Stimulated activated CD4-positive, alpha-beta T cell treated with anti-CD3 and anti-CD28 coated beads, TNF-alpha, amount 100 ng/mL, for 1 hour (primary cell): ENCODE measurements around the gene TRIM24.
"Not testable (repeated sequence)": the region's sequence is repeated elsewhere in the genome, so short reads cannot be mapped to it uniquely, and the experiment has no call there.

ENCODE experiments used
- DNase-seq, 3 donors: peaks; one replicate each; pipeline ENCODE4 v3.0.0-alpha.2; 2020; ENCODE audit warnings: low read depth in 3 of 3, low spot score in 1 of 3

The TRIM24 gene

DNA sequence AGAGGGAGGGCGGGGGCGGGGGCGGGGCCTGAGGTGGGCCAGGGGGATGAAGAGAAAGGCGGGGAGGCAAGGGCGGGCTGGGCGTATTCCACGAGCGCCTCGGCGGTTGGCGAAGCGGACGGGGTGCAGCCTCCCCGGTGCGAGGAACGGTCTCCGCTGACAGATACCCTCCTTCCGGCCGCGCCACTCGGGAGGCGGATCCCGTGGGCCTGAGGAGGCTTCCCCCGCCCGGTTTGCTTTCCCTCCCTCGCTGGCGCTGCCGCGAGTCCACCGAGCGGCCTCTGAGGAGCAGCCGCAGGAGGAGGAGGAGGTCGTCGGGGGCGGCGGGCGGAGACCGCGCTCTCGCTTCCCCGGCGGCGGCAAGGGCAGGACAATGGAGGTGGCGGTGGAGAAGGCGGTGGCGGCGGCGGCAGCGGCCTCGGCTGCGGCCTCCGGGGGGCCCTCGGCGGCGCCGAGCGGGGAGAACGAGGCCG lies at the start of gene TRIM24:
Gene TRIM24 (plus strand): TSS at position 84 of the 473 bp plus-strand sequence. CDS start 290 bp downstream, at position 374.
- peak in 1 of 3 donors; percentile 94 for DNase-seq

DNA sequence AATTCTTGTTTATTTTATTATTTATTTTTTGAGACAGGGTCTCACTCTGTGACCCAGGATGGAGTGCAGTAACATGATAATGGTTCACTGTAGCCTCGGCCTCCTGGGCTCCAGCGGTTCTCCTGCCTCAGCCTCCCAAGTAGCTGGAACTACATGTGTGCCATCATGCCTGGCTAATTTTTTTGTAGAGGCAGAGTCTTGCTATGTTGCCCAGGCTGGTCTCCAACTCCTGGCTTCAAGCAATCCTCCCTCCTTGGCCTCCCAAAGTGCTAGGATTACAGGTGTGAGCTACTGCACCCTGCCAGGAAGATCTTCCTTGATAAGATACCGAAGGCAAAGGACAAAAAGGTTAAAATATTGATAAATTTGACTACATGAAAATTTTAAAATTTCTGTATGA lies 48.0 kb upstream of the TRIM24 start:
- DNase-seq: not testable (repeated sequence)

DNA sequence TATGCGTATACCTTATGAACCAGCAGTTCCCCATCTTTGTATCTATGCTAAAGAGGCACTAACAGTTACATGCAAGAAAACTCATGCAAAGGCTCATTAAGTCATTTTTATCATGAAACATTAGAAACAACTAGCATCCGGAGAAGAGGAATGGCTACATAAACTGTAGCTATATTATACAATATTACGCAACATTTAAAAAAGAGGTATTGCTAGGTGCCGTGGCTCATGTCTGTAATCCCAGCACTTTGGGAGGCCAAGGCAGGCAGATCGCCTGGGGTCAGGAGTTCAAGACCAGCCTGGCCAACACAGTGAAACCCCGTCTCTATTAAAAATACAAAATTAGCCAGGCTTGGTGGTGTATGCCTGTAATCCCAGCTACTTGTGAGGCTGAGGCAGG lies 47.1 kb upstream of the TRIM24 start:
- DNase-seq: not testable (repeated sequence)

DNA sequence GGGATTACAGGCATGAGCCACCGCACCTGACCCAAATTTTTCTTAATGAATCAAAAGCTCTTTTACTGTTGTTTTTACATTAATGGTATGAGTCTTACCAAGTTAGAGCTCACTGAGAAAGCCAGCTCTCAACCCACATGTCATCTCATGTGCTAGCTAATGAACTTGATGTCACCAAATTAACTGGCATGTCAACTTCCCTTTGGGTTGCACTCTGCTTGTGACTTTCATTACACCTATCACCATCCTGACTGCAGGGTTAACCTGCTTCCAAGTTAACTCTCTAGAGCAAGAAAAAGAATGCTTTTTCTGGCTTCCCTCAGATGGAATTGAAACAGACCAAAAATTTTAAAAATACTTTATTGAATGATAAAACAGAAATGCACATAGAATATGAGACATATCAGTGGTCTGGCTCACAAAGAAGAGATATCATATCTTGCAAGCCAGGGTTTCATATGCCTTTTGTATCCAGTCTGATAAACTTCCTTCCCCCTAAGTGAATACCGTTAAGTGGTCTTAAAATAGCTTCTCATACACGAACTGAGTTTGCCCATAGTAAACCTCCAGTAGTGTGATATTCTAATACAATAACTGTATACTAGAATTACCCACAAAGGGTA lies 42.9 kb upstream of the TRIM24 start:
- no peak for DNase-seq

DNA sequence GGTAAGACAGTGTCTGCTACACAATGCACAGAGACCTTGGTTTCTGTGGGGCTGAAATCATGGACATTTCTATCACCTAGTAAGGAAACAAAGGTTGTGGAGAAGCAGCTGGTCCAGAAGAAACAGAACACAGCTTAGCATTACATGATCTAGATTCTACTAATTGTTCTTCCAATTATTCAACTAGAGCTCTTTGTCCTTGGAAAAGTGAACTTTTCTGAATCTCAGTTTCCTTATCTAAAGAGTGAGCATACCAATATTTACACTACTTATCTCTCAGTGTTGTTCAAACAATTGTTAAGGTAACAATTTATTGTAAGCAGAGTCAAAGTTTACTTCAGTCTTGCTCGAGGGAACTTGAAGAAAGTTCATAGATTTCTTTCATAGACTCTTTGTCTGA lies 42.3 kb upstream of the TRIM24 start:
- DNase-seq: no peak

DNA sequence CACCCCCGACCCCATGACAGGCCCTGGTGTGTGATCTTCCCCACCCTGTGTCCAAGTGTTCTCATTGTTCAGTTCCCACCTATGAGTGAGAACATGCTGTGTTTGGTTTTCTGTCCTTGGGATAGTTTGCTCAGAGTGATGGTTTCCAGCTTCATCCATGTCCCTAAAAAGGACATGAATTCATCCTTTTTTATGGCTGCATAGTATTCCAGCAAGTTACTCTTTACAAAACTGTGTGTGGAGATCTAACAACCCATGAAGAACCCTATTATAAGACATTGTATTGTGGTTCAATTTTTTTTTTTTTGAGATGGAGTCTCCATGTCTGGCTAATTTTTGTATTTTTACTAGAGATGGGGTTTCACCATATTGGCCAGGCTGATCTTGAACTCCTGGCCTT lies 41.7 kb upstream of the TRIM24 start:
- not testable (repeated sequence) for DNase-seq

DNA sequence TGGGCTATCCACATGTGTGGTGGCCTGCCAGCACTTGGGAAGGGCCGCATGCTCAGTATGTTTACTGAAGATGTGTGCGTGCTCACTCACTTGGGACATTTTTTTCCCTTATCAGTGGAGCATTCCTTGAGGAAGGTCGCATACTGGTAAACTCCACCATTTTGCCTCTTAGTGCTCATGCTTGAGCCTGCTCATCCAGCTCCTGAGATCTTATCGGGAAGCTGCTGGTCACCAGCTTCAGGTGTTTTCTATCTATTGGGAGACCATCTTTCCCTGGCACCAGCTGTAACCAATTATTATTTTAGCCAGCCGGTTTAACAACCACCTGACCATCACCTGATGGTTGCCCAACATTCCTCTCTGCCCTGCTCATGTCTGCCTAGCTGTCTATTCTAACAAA lies 35.0 kb upstream of the TRIM24 start:
- DNase-seq: no peak

DNA sequence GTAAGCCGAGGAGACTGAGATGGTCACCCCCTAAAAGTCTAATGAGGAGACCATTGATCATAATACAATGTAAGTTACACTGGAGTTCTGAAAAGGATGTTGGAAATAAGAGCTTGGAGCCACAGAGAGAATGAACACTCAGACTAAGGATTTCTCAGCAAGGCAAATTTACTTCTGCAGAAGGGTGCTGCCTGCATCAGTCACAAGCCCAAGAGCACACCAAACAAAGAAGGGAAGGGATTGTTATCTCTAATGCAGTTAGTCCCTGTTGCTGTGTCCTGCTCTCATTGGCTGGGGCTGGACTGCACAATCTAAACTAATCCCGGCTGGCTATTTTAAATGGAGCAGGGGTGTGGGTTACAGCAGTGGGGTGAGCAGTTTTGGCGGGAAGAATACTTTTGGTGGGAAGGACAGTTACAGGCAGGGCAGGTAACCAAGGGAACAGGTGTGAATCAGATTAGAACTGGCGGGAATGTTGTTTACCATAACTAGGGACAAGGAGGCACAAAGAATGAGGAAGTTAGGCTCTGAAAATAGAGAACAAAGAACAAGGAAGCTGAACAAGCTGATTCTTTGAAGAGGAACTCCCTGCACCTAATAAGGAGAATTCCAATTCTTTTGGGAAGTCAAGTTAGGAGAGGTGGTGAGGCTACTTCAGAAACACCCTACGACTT lies 30.3 kb upstream of the TRIM24 start:
- DNase-seq: no peak

DNA sequence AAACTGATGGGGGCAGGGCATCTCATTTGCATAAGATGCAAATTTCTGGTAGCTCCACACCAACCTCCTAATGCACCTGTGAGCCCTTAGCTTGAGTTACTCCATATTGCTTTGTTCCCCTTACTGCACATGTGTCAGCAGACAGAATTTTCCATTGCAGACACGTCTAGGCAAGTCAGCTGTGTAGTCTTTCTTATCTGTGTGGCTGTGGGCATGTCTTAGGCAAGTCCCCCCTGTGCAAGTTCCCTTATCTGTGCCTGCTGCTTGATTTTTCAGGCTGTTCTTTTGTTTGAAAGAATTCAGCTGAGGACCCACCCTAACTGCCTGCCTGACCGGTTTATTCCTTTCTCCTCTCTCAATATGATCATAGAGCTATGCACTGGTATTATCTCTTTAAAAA lies 28.5 kb upstream of the TRIM24 start:
- DNase-seq: no peak

DNA sequence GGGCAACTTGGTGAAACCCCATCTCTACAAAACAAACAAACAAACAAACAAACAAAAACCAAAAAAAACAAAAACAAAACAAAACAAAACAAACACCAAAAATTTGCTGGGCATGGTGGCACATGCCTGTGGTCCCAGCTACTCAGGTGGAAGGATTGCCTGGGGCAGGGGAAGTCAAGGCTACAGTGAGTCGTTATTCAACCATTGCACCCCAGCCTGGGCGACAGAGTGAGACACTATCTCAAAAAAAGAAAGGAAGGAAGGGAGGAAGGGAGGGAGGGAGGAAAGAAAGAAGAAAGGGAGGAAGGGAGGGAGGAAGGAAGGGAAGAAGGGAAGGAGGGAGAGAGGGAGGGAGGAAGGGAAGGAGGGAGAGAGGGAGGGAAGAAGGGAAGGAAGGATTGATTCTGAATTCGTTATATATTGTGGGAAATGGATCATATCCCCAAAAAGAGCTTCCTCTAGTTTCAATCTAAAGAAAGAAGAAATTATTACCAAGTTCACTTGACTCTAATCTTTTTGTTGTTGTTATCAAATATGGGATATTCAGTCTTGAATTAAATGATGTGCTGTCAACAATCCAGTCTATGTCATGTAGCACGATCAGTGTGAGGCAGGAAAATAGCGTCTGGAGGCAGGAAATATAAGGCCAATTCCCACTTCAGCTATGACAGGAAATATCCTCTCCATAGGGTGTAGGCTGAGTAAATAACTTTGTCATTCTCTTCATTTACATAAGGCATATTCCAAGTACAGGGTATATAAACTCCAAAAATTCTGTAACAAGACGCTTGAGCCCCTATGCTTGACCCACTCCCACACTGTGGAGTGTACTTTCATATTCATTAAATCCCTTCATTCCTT lies 26.2 kb upstream of the TRIM24 start:
- DNase-seq: no peak

DNA sequence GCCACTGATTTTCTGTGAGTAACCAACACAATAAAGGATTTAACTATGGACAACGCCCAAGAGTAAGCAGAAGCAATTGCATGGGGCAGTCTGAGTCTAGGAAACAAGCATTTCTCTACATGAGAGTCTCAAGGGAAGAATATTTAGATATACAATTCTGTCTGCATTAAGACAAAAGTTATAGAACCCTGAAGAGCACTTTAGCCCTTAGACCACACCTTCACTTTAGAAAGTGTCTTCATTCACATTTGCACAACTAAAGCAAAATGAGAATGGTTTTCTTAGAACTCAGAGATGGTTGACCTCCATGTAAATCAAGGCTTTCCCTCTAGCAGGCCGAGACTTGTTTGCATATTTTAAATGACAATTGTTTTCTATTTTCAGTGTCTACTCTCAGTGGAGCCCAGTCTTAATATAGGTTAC lies 25.5 kb upstream of the TRIM24 start:
- DNase-seq: no peak

DNA sequence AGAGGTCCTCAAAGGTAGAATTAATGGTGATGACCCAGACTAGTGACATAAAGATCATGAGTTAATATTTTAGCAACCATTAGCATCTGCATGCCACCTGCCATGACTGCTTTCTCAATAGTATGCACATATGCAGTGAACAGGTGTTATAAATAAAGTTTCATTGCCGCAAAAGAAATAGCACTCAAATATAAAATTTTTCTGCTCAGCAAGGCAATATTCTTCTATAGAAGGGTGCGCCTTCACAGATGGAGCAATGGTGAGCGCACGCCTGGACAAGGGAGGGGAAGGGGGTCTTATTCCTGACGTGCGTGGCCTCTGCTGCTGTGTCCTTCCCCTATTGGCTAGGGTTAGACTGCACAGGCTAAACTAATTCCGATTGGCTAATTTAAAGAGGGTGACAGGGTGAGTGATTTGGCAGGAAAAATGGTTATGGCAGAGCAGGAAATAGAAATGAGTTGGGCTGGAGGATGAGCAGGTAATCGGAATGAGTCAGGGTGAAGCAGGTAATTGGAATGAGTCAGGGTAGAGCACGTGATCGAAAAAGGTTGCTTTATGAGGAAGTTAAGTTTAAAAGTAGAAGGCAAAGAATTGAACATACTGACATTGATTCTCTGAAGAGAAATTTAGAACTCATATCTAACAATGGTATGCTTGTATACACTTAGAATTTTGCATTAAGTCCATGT lies 24.7 kb upstream of the TRIM24 start:
- no peak for DNase-seq

DNA sequence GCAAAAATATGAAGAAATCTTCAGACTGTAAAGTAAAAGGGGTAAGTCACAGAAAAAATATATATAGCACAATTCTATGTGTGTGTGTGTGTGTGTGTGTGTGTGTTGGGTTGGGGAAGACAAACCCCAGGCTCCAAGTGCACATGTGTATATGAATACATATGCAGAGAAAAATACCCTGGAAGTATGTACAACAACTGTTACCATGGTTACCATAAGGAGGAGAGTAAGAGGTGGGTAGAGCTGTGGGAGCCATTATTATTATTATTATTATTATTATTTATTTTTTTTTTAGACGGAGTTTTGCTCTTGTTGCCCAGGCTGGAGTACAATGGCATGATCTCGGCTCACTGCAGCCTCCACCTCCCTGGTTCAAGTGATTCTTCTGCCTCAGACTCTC lies 23.7 kb upstream of the TRIM24 start:
- DNase-seq: no peak

DNA sequence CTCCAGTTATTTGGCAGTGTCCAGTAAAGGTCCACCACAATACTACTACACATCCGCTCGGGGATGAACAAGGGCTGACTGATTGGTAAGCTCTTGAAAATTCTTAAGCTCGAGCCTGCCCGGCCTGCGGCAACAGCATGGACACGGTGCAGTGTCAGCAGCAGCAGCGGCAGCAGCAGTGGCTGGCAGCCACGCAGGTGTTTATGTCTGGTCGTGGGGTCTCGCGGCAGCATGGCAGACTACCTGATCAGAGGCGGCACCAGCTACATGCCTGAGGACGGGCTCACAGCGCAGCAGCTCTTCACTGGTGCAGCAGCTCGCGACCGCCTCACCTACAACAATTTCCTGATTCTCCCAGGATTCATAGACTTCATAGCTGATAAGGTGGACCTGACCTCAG lies 19.6 kb upstream of the TRIM24 start:
- DNase-seq: no peak

DNA sequence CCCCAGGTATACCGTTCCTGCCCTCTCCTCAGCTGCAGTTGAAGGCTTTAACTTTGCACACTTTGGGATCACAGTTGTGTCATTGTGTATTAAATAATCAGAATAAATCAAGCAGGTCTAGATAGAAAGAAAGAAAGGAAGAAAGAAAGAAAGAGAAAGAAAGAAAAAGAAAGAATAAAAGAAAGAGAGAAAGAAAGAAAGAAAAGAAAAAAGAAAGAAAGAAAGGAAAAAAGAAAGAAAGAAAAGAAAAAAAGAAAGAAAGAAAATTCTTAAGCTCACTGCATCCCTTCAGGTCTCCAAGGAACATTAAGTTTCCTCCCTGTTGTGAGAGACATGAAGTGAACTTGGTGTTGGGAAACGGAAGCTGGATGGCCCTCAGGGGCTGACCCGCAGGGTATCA lies 17.2 kb upstream of the TRIM24 start:
- DNase-seq: no peak

DNA sequence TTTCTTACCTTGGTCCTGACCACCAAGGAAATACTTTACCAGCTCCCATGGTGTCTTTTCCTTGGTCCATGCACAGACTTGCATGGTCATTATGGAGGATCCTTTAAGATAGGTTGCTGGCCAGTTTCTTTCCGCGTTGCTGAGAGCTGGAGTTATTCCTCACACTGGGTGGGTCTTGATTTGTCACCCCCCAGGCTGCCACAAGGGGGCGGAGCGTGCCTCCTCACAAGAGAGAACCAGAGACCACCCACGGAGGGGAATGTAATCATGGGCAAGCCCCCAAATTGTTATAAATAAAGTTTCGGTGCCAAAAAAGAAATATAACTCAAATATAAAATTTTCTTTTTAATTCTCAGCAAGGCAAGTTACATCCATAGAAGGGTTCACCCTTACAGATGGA lies 10.5 kb upstream of the TRIM24 start:
- DNase-seq: peak in 1 of 3 donors; percentile 31

DNA sequence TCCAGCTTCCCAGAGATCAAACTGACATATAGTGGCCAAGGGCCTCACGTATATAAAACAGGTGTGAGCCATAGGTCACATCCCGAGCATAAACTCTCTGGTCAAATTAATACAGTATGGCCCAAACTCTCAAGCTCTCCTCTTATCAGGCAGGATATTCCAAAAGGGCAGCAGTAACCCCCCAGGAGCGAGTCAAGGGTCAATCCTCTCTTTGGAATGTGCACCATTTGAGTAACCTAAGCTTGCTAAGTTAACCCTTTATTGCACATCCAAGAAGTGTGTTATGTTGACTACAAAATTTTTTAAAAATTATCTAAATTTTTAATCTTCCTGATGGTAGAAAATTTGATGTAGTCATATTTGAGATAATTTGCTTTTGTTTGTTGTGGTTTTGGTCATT lies 4.5 kb upstream of the TRIM24 start:
- no peak for DNase-seq

DNA sequence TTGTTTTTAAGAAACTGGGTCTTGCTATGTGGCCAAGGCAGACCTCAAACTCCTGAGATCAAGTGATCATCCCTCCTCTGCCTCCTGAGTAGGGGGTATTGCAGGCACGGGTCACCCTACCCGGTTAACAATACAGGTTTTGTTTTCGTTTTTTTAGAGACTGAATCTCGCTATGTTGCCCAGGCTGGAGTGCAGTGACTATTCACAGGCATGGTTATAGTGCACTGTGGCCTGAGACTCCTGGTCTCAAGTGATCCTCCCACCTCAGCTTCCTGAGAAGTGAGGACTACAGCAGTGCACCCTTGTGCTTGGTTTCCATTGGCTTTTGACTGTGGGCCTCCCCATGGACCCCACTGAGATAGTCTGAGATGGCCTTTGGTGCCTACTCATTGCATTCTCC lies 3.8 kb upstream of the TRIM24 start:
- no peak for DNase-seq

DNA sequence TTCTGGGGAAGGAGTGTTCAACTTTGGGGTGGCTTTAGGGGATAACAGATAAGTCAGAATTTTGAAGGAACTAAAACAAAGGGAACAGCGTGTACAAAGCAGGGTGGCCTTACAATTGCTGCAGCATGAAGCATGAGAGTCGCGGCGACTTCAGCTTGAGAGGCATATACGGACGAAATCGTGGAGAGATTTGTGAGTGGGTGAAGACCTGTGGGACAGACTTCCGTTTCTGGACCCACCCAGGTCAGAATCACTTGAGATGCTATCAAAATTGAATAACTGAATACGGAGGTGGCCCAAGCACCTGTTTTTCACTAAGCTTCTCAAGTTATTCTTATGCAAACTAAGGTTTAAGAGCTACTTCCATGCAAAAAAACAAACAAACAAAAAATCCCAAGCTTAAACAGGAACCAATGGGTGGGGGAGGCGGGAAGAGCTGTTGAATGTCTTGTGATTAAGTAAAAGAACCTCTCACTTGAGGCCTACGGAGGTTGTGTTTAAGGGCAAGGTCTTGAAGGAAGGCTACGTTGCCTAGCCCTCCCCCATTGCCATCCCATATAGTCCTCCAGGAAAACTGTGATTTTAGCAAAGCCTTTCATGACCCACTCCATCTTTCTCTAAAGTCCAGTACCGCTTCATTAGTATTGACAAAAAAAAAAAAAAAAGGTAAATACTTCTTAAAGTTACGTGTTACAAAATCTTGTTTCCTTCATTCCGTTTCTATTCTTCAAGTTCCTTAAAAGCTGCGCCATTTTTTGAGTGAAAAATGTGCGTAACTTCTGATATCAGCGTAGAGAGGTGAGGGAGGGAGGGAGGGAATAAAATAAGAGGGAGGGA lies 1.3 kb upstream of the TRIM24 start:
- DNase-seq: no peak

DNA sequence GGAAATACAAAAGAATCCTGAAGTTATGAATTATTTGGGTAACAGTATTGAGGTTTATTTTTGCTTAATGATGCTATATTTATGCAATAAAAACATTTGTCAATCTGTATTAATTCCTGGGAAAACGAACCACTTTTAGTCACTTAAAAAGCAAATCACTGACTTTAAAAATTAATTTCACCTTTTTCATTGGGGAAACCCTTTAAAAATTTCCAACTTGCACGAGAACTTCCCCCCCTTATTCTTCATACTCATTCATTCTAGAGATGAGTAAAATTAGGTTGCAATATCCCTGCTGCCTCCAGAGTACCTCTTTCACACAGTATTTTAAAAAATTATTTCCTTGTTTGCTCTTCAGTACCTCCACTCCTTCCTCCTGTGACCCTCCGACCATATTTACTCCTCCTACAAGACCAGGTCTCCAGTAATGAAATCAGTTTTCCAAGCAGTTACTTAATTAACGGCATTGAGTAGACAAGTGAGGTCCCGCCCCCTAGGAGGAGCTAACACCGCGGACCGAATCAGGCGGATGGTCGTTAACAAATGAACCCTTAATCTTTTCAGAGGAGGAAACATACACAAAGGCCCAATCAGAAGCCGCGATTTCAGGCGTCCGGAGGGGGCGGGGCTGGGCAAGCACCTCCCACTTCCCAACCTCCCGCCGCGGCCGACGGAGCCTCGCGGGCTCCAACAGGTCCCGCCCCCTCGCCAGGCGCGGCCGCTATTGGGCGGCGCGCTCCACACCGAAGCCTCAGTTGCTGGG lies 465 bp upstream of the TRIM24 start:
- peak in 2 of 3 donors; percentile 96 to 97 for DNase-seq
